ENCODE results near the gene GLDN. TPM values are rescaled to one million over a fixed set of nuclear protein-coding genes. Genes with fewer than 3 reads are reported as not detected.

GLDN gene
- total and polyA plus RNA-seq, 2 of the 8 experiments (the other 6 are each of a cell fraction or from before 2014, with no cell fraction given) = 0.24 to 0.50 TPM

DNA sequence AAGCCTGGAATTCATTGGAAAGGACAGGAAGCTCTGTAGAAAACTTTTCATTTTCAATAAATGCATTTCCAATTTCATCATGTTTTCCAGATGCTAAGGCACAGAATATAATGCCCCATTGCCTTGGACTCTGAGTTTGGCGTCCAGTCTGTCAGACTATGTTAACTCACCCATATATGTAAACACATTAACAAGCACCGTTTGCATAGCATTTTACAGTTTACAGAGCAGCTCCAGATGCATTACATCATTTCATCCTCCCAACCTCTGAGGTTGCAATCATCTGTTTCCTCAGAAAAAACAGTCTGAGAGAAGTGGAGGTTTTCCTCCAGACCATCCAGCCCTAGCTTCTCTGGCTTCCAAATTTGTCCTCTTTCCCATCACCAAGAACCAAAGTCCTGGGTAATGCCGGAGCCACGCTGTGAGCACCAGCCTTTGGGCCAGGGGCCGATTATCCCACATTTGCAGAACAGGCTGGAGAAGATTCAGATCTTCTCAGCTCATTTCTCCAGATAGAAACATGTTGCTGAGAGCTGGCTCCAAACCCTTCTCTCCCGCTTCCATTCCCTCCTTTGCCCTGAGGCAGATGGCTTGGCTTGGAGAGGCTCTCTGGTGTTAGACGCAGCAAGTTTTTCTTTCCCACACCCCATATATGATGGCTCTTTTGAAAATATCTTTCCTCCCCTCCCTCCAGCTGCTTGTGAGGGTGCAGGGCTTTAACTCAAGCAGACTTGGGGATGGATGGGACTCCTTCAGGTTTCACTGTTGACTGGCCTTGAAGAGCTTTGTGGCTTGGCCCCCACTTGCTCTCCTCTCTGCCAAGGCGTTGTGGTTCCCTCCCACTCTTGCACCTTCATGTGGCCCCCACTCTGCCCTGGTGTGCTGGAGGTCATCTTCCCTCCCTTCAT lies 29.0 kb upstream of the GLDN start:
- H3K9ac ChIP-seq (replicated peaks in 1 of 4; ENCODE audit: extremely low read depth in 1 of 4, low read depth in 3 of 4, low read length in 3 of 4) = no peak overlapping the region
- no peak overlapping the region for H4K91ac ChIP-seq (replicated peaks; ENCODE audit: insufficient read length, low read length)
- POLR2A ChIA-PET (ENCODE audit: partially characterized antibody) = no interaction called here
- H3K4me3 ChIP-seq (ENCODE audit: extremely low read depth in 1 of 4, insufficient read depth in 2 of 4, low read depth in 3 of 4, low read length in 4 of 4) = no peak overlapping the region
- H3K27me3 ChIP-seq (replicated peaks in 1 of 4; ENCODE audit: control insufficient read depth in 3 of 4, extremely low read depth in 1 of 4, insufficient read depth in 3 of 4, low read length in 3 of 4) = 0 out of 7 replicates have a peak, but pooled peaks cover 0 to 3% (median 0%) of the 10 kb centered on the region in 4 experiments
- H2AFZ ChIP-seq (ENCODE audit: low read length) = no peak overlapping the region
- H2BK5ac ChIP-seq (ENCODE audit: low read depth, low read length) = no peak overlapping the region
- no peak overlapping the region for H3K18ac ChIP-seq (ENCODE audit: extremely low read depth, low read length)
- no peak overlapping the region for H3K4me2 ChIP-seq (ENCODE audit: insufficient read depth in 1 of 2, low read depth in 2 of 2, low read length in 2 of 2)
- DNase-seq (ENCODE audit: low read depth in 1 of 2, low spot score in 2 of 2) (no peak), FAIRE-seq (no peak)
- no peak overlapping the region for H3K14ac ChIP-seq (ENCODE audit: insufficient read length)
- H4K5ac ChIP-seq (ENCODE audit: insufficient read length, low read depth, low read length) = no peak overlapping the region
- H3K9me3 ChIP-seq (ENCODE audit: insufficient read depth in 2 of 2, low read depth in 1 of 2, low read length in 1 of 2) = no peaks in the 10 kb centered on the region
- no peak overlapping the region for H2BK20ac ChIP-seq (ENCODE audit: low read length)
- H3K4me1 ChIP-seq (replicated peaks in 1 of 4; ENCODE audit: control insufficient read depth in 3 of 4, insufficient read depth in 4 of 4, low read length in 3 of 4) = no peaks in the 10 kb centered on the region
- no peaks in the 10 kb centered on the region for H3K23me2 ChIP-seq (ENCODE audit: low read depth, low read length)
- no peak overlapping the region for H2BK120ac ChIP-seq (replicated peaks; ENCODE audit: low read depth, low read length)
- H4K8ac ChIP-seq (ENCODE audit: extremely low read depth, insufficient read depth, low read length) = no peak overlapping the region
- H3K56ac ChIP-seq (replicated peaks; ENCODE audit: insufficient read length, low read depth, low read length) = no peak overlapping the region
- no peak overlapping the region for H3K23ac ChIP-seq (ENCODE audit: insufficient read length)
- H2AK5ac ChIP-seq (ENCODE audit: low read depth, low read length) = no peak overlapping the region
- no peak overlapping the region for H2BK15ac ChIP-seq (ENCODE audit: low read length)
- 85% methylated on average over 8 of the region's 8 CpGs; no CpG with 5 or more reads in 1 of the 2 experiments for WGBS, 2 experiments (ENCODE audit: extremely low coverage in 1 of 2, insufficient coverage in 1 of 2, insufficient read length in 1 of 2, insufficient replicate concordance in 2 of 2, low coverage in 1 of 2, low lambda C conversion rate in 2 of 2, missing lambda C conversion rate in 1 of 2)
- H2BK12ac ChIP-seq (ENCODE audit: low read depth, low read length) = no peak overlapping the region
- CTCF ChIA-PET (ENCODE audit: partially characterized antibody) = interaction anchor here (0.6 to 4.3 kb wide), 13 partner anchors 10 to 187 kb away, joined by 3 to 20 read pairs (median 4); no protein-coding TSS in a partner anchor
- no peaks in the 10 kb centered on the region; a peak in 2 of 8 replicates for H3K36me3 ChIP-seq (ENCODE audit: control insufficient read depth in 2 of 4, insufficient read depth in 4 of 4, low read length in 3 of 4)
- TF ChIP-seq CHD2 (IDR thresholded peaks at IDR 0.05; ENCODE audit: low read length) (no peak), ASH2L (IDR thresholded peaks at IDR 0.05; ENCODE audit: low read length) (no peak), NANOG (IDR thresholded peaks at IDR 0.05; ENCODE audit: insufficient read depth, low read depth, low read length, poor library complexity, severe bottlenecking) (no peak), BRCA1 (IDR thresholded peaks at IDR 0.05; ENCODE audit: low read depth, low read length) (no peak), JUN (IDR thresholded peaks at IDR 0.05; ENCODE audit: low read depth, low read length) (no peak), EGR1 (IDR thresholded peaks at IDR 0.05; ENCODE audit: borderline replicate concordance, low read depth, low read length) (no peak), SIN3A (conservative IDR thresholded peaks at IDR 0.05 in 1 of 2, IDR thresholded peaks at IDR 0.05 in 1 of 2; ENCODE audit: low read depth in 1 of 2, low read length in 2 of 2) (no peak)
- TF ChIP-seq, protein P1, sequence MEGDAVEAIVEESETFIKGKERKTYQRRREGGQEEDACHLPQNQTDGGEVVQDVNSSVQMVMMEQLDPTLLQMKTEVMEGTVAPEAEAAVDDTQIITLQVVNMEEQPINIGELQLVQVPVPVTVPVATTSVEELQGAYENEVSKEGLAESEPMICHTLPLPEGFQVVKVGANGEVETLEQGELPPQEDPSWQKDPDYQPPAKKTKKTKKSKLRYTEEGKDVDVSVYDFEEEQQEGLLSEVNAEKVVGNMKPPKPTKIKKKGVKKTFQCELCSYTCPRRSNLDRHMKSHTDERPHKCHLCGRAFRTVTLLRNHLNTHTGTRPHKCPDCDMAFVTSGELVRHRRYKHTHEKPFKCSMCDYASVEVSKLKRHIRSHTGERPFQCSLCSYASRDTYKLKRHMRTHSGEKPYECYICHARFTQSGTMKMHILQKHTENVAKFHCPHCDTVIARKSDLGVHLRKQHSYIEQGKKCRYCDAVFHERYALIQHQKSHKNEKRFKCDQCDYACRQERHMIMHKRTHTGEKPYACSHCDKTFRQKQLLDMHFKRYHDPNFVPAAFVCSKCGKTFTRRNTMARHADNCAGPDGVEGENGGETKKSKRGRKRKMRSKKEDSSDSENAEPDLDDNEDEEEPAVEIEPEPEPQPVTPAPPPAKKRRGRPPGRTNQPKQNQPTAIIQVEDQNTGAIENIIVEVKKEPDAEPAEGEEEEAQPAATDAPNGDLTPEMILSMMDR (IDR thresholded peaks at IDR 0.05; ENCODE audit: control extremely low read depth in 1 of 3, insufficient read depth in 1 of 3, low read depth in 1 of 3, low read length in 3 of 3) = no peak
- H3K79me2 ChIP-seq (ENCODE audit: control insufficient read depth in 1 of 2, insufficient read depth in 2 of 2, low read length in 2 of 2) = no peaks in the 10 kb centered on the region
- no peaks in the 10 kb centered on the region for H3K79me1 ChIP-seq (ENCODE audit: low read depth, low read length)
- no peaks in the 10 kb centered on the region for H4K20me1 ChIP-seq (replicated peaks in 1 of 2; ENCODE audit: control insufficient read depth in 1 of 2, insufficient read depth in 2 of 2, low read length in 2 of 2)
- H3K27ac ChIP-seq (ENCODE audit: low read depth, low read length) = no peak overlapping the region
- no peak overlapping the region for H3K4ac ChIP-seq (replicated peaks; ENCODE audit: insufficient read length, low read depth, low read length)
